GM04503 (cell line): ENCODE measurements around the gene HPDL.
"Not testable (repeated sequence)": the region's sequence is repeated elsewhere in the genome, so short reads cannot be mapped to it uniquely, and the experiment has no call there.

Source experiments
- DNase-seq: peaks from one replicate; pipeline ENCODE4 v3.0.0-alpha.2; 2012; ENCODE audit warnings: low read depth

Gene HPDL

GRCh38 chr1:45351508-45351907, 24.8 kb downstream of the HPDL start:
- no peak for DNase-seq

- DNase-seq = no peak
These were observed 27.0 kb downstream of the HPDL start for GRCh38 chr1:45353685-45354084.

- DNase-seq = no peak
These were observed 28.1 kb downstream of the HPDL start for GRCh38 chr1:45354838-45355237.

- no peak for DNase-seq
These were observed 29.0 kb downstream of the HPDL start for GRCh38 chr1:45355683-45356082.

DNA sequence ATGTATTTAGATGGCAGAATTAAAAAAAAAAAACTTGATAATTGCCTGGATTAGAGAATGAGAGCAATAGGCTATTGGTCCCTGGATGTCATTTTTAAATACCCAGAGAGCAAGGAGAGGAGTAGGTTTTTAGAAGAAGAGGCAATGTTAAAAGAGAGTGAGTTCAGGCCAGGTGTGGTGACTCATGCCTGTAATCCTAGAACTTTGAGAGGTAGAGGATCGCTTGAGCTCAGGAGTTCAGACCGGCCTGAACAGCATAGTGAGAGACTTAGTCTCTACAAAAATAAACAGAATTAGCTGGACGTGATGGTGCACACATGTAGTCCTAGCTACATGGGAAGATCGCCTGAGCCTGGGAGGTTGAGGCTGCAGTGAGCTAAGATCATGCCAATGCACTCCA, 29.5 kb downstream of the HPDL start:
- no peak for DNase-seq

GRCh38 chr1:45359882-45360513, 33.3 kb downstream of the HPDL start:
- DNase-seq = no peak

DNA sequence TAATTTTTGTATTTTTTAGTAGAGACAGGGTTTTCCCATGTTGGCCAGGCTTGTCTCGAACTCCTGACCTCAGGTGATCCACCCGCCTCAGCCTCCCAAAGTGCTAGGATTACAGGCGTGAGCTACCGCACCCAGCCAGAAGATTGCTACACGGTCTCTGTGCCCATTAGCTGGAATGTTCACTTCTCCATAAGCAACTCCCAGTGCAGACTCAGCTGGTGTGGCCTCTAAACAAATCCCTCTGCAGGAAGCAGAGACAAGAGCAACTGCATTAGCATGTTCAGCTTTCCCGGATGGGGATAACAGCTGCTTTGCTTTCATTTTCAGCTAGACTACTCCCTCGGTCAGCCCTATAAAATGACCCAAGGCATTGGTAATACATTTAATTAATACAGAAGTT, 34.3 kb downstream of the HPDL start:
- not testable (repeated sequence) for DNase-seq

DNA sequence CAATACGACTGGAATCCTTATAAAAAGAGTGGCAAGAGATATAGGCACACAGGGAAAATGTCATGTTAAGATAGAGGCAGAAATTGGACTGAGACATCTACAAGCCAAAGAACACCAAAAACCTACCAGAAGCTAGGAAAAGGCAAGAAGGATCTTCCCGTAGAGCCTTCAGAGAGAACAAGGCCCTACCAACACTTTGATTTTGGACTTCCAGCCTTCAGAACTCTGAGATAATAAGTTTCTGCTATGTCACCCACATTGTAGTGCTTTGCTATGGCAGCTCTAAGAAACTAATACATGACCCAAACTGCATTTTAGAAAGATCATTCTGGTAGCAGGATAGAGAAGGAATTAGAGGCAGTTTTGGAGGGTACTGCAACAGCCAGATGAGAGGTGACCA, 37.6 kb downstream of the HPDL start:
- no peak for DNase-seq

- no peak for DNase-seq
These were observed 38.4 kb downstream of the HPDL start for GRCh38 chr1:45365051-45365450.

DNA sequence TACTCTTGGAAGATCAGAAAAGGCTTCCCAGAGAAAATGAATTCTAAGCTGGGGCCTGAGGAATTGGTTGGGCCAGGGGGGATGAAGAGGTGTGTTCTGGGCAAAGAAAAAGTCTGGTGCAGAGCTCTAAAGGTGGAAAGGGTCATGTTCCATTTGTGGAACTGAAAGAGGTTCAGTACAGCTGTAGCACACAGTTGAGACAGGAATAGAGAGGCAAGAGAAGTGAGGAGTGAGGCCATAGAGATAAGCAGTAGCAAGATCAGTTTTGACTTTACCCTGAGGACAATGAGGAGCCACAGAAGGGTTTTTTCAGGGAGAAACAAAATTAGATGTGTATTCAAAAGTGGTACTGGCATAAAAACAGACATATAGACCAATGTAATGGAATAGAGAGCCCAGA, 43.9 kb downstream of the HPDL start:
- no peak for DNase-seq

DNA sequence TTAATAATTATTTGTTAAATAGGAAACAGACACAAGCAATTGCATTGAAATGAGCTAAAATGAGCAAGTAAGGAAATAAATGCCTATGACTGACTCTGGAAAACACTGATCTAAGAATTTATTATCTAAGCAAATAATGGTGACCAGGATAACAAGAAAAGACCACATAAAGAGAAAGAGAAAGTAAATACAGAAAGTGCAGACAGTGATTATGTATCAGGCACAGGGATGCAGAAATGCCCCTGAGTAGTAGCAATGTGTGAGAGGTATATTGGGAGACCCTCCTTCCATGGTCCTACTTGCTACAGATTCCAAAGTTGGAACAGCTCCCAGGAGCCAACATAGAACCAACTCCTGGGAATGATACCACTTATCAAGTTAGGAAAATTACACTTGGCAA, 46.9 kb downstream of the HPDL start:
- DNase-seq = no peak

- no peak for DNase-seq
These were observed 48.7 kb downstream of the HPDL start for GRCh38 chr1:45375104-45376090.

DNA sequence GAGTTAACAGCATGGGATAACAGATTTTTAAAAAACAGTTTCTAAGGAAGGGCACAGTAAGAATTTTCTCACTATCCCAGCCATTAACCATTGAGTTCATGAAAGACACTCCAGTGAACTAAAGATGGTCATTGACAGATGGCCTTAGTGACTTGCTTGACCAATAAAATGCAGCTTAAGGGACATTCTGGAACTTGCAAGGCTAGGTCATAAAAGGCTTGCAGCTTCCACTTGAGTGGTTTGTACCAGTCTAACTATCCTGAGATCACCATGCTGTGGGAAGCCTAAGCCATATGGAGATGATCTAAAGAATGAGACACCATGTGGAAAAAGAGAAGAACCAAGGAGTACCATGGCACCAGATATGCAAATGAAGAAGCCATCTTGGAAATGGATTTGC, 51.5 kb downstream of the HPDL start:
- no peak for DNase-seq
